ENCODE results near the gene ICE2.

- TF ChIP-seq TCF4 (CRISPR knock-in tag; IDR thresholded peaks at IDR 0.05; ENCODE audit: borderline replicate concordance) (no peak), ZNF70 (CRISPR knock-in tag; IDR thresholded peaks at IDR 0.05) (no peak), ZNF565 (CRISPR knock-in tag; conservative IDR thresholded peaks at IDR 0.05; ENCODE audit: low read depth) (no peak), PPARA (CRISPR knock-in tag; IDR thresholded peaks at IDR 0.05; ENCODE audit: borderline replicate concordance) (no peak), RARB (CRISPR knock-in tag; IDR thresholded peaks at IDR 0.05) (no peak), ZFP3 (CRISPR knock-in tag; IDR thresholded peaks at IDR 0.05) (no peak)
- TF ChIP-seq, protein P1, sequence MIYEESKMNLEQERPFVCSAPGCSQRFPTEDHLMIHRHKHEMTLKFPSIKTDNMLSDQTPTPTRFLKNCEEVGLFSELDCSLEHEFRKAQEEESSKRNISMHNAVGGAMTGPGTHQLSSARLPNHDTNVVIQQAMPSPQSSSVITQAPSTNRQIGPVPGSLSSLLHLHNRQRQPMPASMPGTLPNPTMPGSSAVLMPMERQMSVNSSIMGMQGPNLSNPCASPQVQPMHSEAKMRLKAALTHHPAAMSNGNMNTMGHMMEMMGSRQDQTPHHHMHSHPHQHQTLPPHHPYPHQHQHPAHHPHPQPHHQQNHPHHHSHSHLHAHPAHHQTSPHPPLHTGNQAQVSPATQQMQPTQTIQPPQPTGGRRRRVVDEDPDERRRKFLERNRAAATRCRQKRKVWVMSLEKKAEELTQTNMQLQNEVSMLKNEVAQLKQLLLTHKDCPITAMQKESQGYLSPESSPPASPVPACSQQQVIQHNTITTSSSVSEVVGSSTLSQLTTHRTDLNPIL (CRISPR knock-in tag; IDR thresholded peaks at IDR 0.05; ENCODE audit: low read depth), result no peak
- TF ChIP-seq, protein P2, sequence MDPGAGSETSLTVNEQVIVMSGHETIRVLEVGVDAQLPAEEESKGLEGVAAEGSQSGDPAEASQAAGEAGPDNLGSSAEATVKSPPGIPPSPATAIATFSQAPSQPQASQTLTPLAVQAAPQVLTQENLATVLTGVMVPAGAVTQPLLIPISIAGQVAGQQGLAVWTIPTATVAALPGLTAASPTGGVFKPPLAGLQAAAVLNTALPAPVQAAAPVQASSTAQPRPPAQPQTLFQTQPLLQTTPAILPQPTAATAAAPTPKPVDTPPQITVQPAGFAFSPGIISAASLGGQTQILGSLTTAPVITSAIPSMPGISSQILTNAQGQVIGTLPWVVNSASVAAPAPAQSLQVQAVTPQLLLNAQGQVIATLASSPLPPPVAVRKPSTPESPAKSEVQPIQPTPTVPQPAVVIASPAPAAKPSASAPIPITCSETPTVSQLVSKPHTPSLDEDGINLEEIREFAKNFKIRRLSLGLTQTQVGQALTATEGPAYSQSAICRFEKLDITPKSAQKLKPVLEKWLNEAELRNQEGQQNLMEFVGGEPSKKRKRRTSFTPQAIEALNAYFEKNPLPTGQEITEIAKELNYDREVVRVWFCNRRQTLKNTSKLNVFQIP (CRISPR knock-in tag; IDR thresholded peaks at IDR 0.05; ENCODE audit: borderline replicate concordance, low read depth), result no peak
- TF ChIP-seq, protein P3, sequence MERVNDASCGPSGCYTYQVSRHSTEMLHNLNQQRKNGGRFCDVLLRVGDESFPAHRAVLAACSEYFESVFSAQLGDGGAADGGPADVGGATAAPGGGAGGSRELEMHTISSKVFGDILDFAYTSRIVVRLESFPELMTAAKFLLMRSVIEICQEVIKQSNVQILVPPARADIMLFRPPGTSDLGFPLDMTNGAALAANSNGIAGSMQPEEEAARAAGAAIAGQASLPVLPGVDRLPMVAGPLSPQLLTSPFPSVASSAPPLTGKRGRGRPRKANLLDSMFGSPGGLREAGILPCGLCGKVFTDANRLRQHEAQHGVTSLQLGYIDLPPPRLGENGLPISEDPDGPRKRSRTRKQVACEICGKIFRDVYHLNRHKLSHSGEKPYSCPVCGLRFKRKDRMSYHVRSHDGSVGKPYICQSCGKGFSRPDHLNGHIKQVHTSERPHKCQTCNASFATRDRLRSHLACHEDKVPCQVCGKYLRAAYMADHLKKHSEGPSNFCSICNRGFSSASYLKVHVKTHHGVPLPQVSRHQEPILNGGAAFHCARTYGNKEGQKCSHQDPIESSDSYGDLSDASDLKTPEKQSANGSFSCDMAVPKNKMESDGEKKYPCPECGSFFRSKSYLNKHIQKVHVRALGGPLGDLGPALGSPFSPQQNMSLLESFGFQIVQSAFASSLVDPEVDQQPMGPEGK (CRISPR knock-in tag; IDR thresholded peaks at IDR 0.05; ENCODE audit: borderline replicate concordance), result no peak
Measured at GRCh38 chr15:60396100-60396499, 82.8 kb downstream of the ICE2 start.
